Spleen (tissue), 7 donors: ENCODE data around the gene UACA.

Experiments
- POLR2AphosphoS5 ChIP-seq, 3 donors: sonication (generic); formaldehyde crosslinking; IDR thresholded peaks; one replicate each; pipeline ENCODE4 v1.5.1; 2017; ENCODE audit warnings: antibody characterized with exemption in 3 of 3
- TF ChIP-seq, protein P1 (sequence below), 11 experiments: fragments of 200-600 bp in 7 of 11; fragments of 450-650 bp in 4 of 11; sonication (generic) in 4 of 11; IDR thresholded peaks in 8 of 11; conservative IDR thresholded peaks in 3 of 11; 1 replicate in 7 of 11; 2 replicates in 4 of 11; pipeline versions ENCODE4 v1.4.0 to v1.8.0; 2016 to 2021; ENCODE audit warnings: antibody characterized with exemption in 11 of 11, inconsistent platforms in 4 of 11, mild to moderate bottlenecking in 1 of 11
- donor health status: DM: no; HTN: no; CAD: no; lungs with moderate emphysema.
- donor health status: DM: no; HTN: no; CAD: no.
- donor health status: DM: no; HTN: no; CAD: no.

DNA sequence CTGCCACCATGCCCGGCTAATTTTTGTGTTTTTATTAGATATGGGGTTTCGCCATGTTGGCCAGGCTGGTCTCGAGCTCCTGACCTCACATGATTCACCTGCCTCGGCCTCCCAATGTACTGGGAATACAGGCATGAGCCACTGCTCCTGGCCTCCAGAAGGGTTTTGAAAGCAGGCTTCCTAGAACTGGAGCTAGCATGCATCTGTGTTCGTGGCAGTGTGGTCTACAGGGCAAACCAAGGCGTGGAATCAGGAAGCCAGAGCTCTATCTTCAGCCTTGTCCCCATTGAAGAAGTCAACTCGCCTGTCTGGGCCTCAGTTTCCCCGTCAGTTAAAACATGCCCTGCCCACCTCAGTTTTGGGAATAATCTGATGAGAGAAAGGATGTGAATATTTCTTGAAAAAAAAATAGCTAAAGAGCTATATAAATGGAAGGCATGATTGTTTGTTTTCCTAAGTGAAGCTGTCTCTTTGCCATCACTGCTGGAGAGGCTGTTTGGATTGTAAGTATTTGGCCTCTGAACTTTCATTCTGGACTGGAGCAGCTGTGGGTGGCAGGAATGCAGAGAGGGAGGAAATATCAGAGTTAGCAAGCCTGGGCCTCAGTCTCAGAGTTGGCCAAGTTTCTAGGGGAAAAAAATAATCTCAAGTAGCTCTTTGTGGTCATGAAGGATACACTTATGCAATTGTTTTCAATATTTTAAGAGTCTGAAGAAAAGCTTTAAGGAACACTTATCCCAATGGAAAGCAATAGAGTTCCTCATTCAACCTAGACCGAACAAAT lies 36.5 kb upstream of the UACA start:
- TF ChIP-seq POLR2AphosphoS5 (IDR thresholded peaks at IDR 0.05), result peak in 1 of 3 donors; percentile 22
- TF ChIP-seq, protein P1, sequence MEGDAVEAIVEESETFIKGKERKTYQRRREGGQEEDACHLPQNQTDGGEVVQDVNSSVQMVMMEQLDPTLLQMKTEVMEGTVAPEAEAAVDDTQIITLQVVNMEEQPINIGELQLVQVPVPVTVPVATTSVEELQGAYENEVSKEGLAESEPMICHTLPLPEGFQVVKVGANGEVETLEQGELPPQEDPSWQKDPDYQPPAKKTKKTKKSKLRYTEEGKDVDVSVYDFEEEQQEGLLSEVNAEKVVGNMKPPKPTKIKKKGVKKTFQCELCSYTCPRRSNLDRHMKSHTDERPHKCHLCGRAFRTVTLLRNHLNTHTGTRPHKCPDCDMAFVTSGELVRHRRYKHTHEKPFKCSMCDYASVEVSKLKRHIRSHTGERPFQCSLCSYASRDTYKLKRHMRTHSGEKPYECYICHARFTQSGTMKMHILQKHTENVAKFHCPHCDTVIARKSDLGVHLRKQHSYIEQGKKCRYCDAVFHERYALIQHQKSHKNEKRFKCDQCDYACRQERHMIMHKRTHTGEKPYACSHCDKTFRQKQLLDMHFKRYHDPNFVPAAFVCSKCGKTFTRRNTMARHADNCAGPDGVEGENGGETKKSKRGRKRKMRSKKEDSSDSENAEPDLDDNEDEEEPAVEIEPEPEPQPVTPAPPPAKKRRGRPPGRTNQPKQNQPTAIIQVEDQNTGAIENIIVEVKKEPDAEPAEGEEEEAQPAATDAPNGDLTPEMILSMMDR (IDR thresholded peaks at IDR 0.05 in 8 of 11, conservative IDR thresholded peaks at IDR 0.05 in 3 of 11), result no peak
